HG03196 (cell line): ENCODE measurements around the gene TRPC5OS.
A peak's percentile ranks its signal among the peaks of the same experiment; 100 is the strongest.

ENCODE experiments used
- ATAC-seq: cut with Tn5 transposase; IDR thresholded peaks from one replicate; pipeline ENCODE4 v1.9.1; 2021; ENCODE audit not compliant: unreplicated experiment

Gene TRPC5OS

GRCh38 chrX:111875881-111876280 lies at the start of gene TRPC5OS:
TSS of gene TRPC5OS (plus strand) at chrX:111876181. CDS start at chrX:111901850, 25,669 bp downstream.
- ATAC-seq, result no peak

- no peak for ATAC-seq
These were observed 46.6 kb upstream of the TRPC5OS start for GRCh38 chrX:111829345-111829744.

DNA sequence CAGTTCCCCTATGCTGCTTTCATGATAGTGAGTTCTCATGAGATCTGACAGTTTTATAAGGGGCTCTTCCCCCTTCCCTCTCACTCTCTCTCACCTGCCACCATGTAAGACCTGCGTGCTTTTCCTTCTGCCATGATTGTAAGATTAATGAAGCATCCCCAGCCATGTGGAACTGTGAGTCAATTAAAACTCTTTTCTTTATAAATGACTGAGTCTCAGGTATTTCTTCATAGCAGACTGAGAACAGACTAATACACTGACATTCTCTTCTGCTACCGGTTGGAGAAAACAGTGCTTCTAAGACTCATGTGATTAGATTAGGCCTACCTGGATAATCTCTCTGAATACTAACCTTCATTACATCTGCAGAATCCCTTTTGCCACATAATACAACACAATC lies 45.4 kb upstream of the TRPC5OS start:
- no peak for ATAC-seq

DNA sequence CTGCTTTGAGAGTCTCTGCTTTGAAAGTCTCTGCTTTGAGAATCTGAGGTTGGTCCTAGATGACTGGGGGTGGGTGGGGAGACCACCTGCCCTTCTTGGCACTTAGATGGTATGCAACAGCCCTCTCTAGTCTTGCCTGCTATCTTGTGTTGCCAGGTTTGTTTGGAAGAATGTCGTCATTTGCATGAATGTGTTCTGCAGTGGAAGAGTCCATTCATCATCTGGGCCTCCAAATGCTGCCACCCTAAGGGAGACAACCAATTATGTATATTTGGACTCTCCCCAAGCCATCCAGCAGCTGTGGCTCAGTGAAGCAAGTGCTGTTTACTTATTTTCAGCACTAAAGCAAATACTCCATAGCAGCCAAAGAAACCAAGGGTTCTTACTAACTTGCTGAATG lies 44.6 kb upstream of the TRPC5OS start:
- no peak for ATAC-seq

DNA sequence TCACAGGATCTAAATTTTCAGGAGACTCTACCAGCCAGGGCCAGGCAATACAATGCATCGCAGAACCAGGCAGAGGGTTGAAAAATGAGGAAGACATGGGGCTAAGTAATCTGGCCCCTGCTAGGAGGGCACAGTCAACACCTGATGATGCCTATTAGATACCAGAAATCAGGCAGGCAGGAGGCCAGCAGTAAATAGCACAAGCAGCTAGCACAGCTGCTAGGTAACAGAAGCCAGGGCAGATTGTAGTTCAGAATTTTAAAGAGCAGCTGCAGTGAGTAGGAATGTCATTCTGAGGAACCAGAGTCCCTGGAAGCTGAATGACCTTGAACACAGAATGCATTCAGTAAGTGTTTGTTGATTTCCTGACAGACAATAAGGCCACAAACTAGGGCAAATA lies 38.8 kb upstream of the TRPC5OS start:
- no peak for ATAC-seq

- no peak for ATAC-seq
These were observed 28.4 kb upstream of the TRPC5OS start for GRCh38 chrX:111847491-111848133.

GRCh38 chrX:111848541-111848940 lies 27.4 kb upstream of the TRPC5OS start:
- no peak for ATAC-seq

DNA sequence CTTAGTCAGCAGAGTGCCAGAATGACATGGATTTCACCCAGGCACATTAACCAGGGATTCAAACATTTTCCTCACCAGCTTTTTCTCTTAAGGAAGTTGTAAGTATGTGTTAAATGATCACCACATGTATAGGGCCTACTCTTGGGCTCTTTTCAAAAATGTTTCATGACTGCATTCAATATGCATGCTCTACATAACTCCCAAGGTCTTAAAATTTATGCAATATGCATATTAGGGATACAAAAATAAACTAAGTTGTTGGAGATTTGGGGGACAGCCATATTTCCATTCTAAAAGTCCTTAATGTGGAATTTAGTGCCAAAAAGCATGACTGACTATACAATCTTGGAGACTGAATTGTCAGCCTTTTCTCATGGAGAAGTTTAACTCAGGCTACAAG lies 25.0 kb upstream of the TRPC5OS start:
- ATAC-seq, result no peak

DNA sequence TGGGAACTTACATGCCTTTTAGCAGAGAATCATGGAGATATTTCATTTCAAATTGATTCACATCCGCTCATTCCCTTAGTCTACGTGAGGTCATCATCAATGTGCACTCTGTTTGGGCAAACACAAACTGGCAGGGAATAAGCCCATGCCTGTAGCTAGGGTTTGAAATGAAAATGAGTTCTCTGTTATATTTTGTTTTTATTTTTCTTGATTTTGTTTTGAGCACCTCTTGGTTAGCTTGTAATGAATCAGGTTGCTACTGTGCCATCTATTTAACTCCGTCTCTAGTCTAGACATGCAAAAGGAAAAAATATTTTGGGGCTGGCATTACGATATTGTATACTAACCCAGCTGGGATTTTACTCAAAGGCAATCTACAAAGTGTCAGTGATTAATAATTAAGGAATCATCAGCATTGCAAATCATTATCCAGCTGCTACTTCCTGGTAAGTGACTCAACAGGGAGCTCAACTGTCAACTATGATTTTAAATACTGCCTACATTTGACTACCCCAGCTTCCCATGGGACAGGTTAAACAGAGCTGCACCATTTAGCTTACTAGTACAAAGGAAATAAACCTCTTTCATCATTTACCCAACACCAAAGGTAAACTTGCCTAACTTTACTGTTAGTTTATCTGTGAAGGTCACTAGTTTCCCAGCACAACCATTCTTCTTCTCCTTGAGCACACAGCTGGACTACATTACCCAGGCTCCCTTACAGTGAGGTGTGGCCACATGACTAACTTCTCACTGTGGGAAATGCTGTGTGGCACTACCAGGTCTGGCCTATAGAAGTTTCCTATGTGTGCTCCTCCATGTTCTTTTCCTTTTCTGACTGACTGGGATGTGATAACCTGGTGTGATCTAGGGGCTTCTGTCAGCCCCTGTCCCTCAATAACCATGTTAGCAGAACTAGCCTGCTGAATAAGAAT lies 21.2 kb upstream of the TRPC5OS start:
- no peak for ATAC-seq

DNA sequence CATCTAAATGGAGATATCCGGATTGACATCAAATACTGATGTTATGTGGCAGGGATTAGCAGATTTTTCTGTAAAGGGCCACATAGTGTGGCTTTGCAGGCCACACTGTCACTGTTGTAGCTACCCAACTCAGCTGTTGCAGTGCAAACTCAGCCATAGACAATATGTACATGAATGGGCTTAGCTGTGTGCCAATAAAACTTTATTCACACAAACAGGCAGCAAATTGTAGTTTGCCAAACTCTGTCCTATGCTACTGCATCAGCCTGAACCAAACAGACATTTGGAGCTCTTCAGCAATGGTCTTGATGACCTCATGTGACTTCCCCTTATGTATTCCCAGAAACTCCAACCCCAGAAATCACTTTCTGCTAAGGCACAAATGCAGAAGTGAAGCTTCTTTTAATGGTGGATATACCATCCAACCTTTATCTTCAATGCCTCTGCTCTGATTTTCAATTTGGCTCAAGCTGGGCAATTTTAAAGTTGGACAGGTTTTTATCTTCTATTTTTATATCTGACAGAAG lies 18.4 kb upstream of the TRPC5OS start:
- no peak for ATAC-seq

DNA sequence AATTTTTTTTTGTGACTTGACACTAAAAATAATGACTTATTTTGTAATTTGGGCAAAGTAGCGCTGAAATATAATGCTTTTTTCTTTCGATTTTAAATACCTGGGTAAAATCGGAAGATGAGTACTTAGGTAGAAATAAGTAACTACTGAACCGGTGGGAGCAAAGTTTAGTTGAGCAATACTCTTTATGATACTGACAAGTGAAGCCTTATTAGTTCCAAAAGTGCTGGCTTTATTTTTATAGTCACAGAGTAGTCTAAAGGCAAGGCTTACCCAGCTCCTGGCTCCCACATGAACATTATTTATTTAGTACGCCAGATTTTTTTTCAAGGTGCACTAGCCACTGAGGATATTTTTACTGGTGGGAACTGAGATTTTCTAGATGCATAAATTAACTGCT lies 14.4 kb upstream of the TRPC5OS start:
- ATAC-seq, result no peak

DNA sequence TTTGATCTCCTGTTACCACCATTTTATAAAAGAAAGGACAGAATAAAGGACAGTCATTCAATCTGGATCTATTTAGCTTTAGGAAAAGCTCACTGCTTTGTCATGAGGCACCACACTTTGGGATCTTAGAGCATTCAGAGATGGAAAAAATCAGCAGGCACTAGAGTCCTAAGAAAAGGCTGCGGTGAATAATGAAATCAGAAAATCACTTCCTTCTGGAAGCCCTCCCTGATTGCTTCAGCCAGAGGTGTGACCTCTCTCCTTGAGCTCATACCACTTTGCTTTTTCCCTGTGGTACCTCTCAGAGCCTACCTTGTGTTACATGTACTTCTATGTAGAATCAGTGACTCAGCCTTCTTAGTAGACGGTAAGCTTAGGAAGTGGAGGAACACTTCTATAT lies 8.7 kb upstream of the TRPC5OS start:
- no peak for ATAC-seq

DNA sequence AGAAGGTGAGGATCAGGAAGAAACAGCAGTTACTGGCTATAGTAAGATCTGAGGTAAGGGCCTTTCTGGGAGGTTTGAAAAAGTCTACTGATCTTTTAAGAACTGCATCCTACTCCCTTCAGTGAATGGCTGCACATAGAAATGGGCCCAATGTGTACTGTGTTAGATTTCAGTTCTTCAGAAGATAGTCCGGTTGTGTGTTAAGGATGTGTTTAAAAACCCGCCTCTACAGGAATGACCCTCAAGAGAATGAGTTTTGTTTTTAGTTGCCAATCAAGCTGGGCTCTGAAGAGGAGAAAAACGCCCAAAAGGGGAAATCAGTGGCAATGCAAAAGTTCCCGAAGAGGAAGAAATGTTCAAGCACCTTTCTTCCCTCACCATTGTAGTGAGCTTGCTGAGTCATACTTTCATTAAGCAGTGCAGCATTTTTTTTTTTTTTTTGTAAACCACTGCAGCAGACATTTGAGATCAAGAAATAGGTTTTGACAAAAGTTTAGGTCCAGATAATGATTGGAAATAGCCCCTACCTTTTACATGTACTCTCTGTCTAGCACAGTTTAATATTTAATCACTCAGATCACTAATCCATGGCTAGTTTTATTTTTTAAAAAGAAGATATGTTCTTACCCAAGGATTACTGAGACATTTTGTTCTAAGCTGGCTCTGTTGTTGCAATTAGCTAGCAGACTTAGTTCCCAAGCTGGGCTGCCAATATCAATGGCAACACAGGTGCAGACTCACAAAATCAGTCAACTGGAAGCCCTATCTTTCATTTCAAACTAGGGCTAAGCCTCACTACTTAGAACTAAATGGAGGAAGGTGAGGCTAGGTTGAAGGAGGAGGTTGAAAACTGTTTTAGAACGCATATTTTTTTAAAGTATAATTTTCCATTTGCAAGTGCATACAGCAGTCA lies 7.0 kb upstream of the TRPC5OS start:
- ATAC-seq, result peak; percentile 50

DNA sequence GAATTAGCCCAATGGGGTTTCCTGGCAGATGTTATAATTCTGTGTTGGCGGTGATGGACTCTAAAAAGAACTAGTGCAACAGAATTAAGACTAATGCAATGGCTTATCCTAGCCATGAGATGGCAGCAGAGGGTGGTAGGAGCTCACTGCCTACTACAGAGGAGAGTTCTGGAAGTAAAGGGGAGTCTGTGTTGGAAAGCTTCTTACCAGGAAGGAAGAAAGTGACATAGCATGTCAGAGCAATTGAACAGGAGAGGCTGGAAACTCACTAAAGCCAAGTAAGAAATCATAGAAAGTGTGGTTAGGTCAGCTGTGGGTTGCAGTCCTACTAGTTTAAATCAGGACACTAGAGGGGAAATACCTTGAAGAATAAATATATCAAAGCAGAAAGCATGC lies 6.3 kb upstream of the TRPC5OS start:
- peak; percentile 84 for ATAC-seq

GRCh38 chrX:111874241-111874640 lies 1.7 kb upstream of the TRPC5OS start:
- no peak for ATAC-seq

DNA sequence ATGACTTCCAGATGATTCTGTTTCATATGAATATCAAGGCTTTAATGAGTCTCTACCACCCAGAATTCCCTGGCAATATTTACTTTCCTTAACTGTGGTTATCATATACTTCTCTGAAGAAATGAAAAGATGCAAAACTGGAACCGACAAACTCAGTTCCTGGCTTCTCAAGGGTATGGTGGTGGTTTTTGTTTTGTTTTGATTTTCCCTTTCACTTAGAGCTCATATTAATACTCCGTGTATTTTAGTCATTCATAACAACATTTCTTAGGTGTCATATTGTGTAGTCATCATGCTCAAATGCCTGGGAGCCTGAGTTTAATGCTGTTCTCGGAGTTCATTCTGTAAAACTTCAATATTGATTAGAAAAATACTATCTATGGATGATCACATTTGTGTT lies 665 bp downstream of the TRPC5OS start:
- no peak for ATAC-seq

- no peak for ATAC-seq
These were observed 1.7 kb downstream of the TRPC5OS start for GRCh38 chrX:111877681-111878080.

DNA sequence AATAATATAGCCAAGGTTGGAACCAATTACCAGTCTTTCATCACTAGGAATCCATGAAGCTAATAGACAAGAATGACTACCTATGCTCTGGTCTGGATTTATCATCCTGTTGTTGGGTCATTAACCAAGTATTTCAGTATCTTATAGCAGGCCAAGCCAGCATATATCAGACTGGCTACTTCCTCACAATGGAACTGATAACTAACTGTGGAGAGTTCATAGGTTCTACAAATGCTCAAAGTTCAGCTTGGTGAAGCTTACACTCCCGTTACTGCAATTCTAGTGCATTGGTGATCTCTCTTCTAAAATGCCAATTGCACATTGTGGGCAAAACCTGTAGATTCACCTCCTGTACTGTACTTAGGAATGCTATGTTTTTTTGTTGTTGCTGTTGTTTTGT lies 4.8 kb downstream of the TRPC5OS start:
- ATAC-seq, result no peak

GRCh38 chrX:111881715-111882114 lies 5.7 kb downstream of the TRPC5OS start:
- no peak for ATAC-seq

GRCh38 chrX:111886678-111887077 lies 10.7 kb downstream of the TRPC5OS start:
- ATAC-seq, result no peak

GRCh38 chrX:111888600-111888999 lies 12.6 kb downstream of the TRPC5OS start:
- no peak for ATAC-seq
